Activated CD8-positive, alpha-beta memory T cell treated with anti-CD3 and anti-CD28 coated beads for 36 hours (primary cell): ENCODE data around the gene NEU2. TPM values are rescaled to one million over a fixed set of nuclear protein-coding genes. Genes with fewer than 3 reads are reported as not detected.

Source experiments
- CTCF ChIA-PET: fragments of 350-600 bp; sonication (Branson Sonifier 250); formaldehyde crosslinking; loops from one replicate; lab custom pipeline; 2021; ENCODE audit warnings: antibody characterized with exemption; lab: Charles Lee
- POLR2A ChIA-PET: fragments of 350-600 bp; sonication (Branson Sonifier 250); formaldehyde crosslinking; loops from one replicate; lab custom pipeline; 2021; ENCODE audit warnings: antibody characterized with exemption; lab: Charles Lee
- total RNA-seq, 2 experiments: library from RNA; stranded (reverse); gene quantifications; one replicate each; pipeline ENCODE4 v1.2.3, GENCODE V29; 2021

The NEU2 gene
- total RNA-seq, 2 experiments from 2014 or later, result not detected

GRCh38 chr2:233082222-233082930 is 49.9 kb downstream of the NEU2 start:
- ChIA-PET CTCF (interaction anchor here (0.8 to 5.8 kb wide), 6 partner anchors 9 to 179 kb away, joined by 3 to 40 read pairs (median 5); partner anchors contain the start of genes ATG16L1 and INPP5D), POLR2A (interaction anchor here (1.1 to 5.5 kb wide), 3 partner anchors 11 to 22 kb away, joined by 4 to 57 read pairs (median 32); partner anchors contain the start of gene INPP5D)

- CTCF ChIA-PET, result interaction anchor here (0.8 to 5.8 kb wide), 6 partner anchors 8 to 179 kb away, joined by 3 to 40 read pairs (median 5); partner anchors contain the start of genes ATG16L1 and INPP5D
- POLR2A ChIA-PET, result interaction anchor here (0.5 to 5.5 kb wide), 6 partner anchors 17 to 325 kb away, joined by 3 to 57 read pairs (median 4); partner anchors contain the start of gene INPP5D
These were observed 50.7 kb downstream of the NEU2 start for GRCh38 chr2:233082931-233083755.

GRCh38 chr2:233083782-233084181 is 51.3 kb downstream of the NEU2 start:
- CTCF ChIA-PET, result interaction anchor here (2.1 to 5.8 kb wide), 2 partner anchors 16 to 23 kb away, joined by 8 to 40 read pairs; partner anchors contain the start of gene INPP5D
- POLR2A ChIA-PET, result interaction anchor here (0.5 to 5.5 kb wide), 5 partner anchors 17 to 156 kb away, joined by 3 to 57 read pairs (median 3); partner anchors contain the start of gene INPP5D

- POLR2A ChIA-PET, result interaction anchor here (1.1 to 5.5 kb wide), 3 partner anchors 16 to 29 kb away, joined by 3 to 57 read pairs (median 32); partner anchors contain the start of gene INPP5D
- CTCF ChIA-PET, result interaction anchor here (5.8 kb wide), 1 partner anchor 24 kb away, joined by 40 read pairs; the partner anchor contains the start of gene INPP5D
These were observed 52.0 kb downstream of the NEU2 start for GRCh38 chr2:233084488-233084887.

Other genes with a start within 250 kb of the NEU2 start
- 1 to 10 TPM in 1 of 2 experiments, under 1 TPM in 1; 0.70 to 1.3 TPM for gene SNORC, start 162.4 kb upstream of the NEU2 start, total RNA-seq
- gene NGEF, start 19.4 kb upstream of the NEU2 start, total RNA-seq, result under 1 TPM; 0.10 to 0.13 TPM
- 10 to 100 TPM; 43.1 to 46.5 TPM for gene INPP5D, start 27.7 kb downstream of the NEU2 start, total RNA-seq
- 10 to 100 TPM; 29.0 to 29.2 TPM for gene ATG16L1, start 219.0 kb downstream of the NEU2 start, total RNA-seq